ENCODE measurements around the gene PDE3A. TPM values are rescaled to one million over a fixed set of nuclear protein-coding genes. Genes with fewer than 3 reads are reported as not detected.
A peak's percentile ranks its signal among the peaks of the same experiment; 100 is the strongest.
"Not testable (repeated sequence)": the region's sequence is repeated elsewhere in the genome, so short reads cannot be mapped to it uniquely, and the experiment has no call there.

Gene PDE3A
- total RNA-seq, 4 donors from 2014 or later: 4.4 to 5.3 (median 4.9) TPM

DNA sequence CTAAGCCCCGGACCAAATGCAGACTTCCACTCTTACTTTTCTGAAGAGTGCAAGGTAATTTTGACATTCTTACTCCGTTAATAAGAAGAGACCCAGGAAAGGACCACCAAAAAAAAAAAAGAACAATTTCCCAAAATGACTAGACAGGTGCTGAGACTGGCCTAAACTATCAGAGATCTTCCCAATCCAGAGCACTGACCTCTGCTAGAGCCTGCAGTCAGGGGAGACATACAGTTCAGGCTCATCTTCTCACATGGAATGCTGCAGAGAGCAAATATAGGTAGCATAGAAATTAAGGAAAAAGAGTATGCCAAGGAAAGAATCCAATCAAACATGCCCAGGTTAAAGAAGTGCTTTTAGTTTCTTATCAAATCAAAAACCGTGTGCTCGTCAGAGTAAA, 177.9 kb downstream of the PDE3A start:
- H3K27ac ChIP-seq: no peak overlapping the region
- no peaks in the 10 kb centered on the region for H3K36me3 ChIP-seq
- no peaks in the 10 kb centered on the region for H3K27me3 ChIP-seq
- no peak overlapping the region for H3K4me3 ChIP-seq
- TF ChIP-seq POLR2A (IDR thresholded peaks at IDR 0.05): no peak
- no peak for TF ChIP-seq CTCF (IDR thresholded peaks at IDR 0.05 in 4 of 5, conservative IDR thresholded peaks at IDR 0.05 in 1 of 5)
- intact Hi-C loops (cut with DNase I; ENCODE audit: low total_unique reads) (loop anchor here (5.0 to 10.0 kb wide), 2 partner anchors 74 to 161 kb away; no protein-coding TSS in a partner anchor), in situ Hi-C loops (cut with MboI; ENCODE audit: low sequenced_read_pairs in 4 of 4) (no loop called here)
- ATAC-seq: no peak
- no peaks in the 10 kb centered on the region for H3K9me3 ChIP-seq
- DNase-seq: no peak
- H3K4me1 ChIP-seq: no peaks in the 10 kb centered on the region

DNA sequence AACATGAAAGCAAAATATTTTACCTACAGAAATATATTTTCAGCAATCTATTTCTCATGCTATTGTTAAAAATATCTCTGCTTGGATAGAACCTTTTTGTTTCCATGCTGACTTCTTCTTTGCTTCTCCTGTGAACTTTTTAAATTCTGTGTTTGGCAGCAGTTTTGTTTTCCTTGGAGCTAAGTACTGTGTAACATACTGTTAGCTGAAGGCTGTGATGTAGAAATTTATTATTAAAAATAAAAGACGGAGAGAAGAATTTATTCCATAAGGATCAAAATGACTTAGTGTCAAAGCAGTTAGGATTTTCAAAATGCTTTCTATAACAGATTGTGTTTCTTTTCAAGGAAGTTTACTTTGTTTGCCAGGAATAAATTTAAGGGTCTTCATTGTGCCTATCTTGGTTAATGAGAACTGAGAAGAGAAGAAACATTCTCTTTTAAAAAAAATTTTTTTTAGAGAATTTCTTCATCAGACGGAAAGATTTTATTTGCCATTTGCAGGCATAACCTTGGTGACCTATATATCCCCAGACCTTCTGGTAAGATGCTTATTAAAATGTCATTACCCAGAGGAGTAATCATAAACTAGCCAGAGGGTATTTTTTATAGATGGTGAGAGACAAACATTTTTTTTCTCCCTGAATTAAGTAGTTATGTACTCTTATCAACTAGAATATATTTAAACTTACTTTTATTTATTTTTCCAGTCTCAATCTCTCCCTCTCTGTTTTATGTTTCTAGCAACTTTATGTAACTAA, 179.7 kb downstream of the PDE3A start:
- ATAC-seq (no peak), DNase-seq (no peak)
- TF ChIP-seq CTCF (IDR thresholded peaks at IDR 0.05 in 4 of 5, conservative IDR thresholded peaks at IDR 0.05 in 1 of 5) (no peak), POLR2A (IDR thresholded peaks at IDR 0.05) (no peak)
- intact Hi-C loops (cut with DNase I; ENCODE audit: low total_unique reads) (loop anchor here (5.0 to 10.0 kb wide), 2 partner anchors 76 to 163 kb away; no protein-coding TSS in a partner anchor), in situ Hi-C loops (cut with MboI; ENCODE audit: low sequenced_read_pairs in 4 of 4) (no loop called here)
- no peaks in the 10 kb centered on the region for H3K4me1 ChIP-seq
- H3K36me3 ChIP-seq: no peaks in the 10 kb centered on the region
- H3K9me3 ChIP-seq: no peaks in the 10 kb centered on the region
- H3K27me3 ChIP-seq: no peaks in the 10 kb centered on the region
- H3K27ac ChIP-seq: peak overlapping the region in 1 of 4 donors; percentile 24
- H3K4me3 ChIP-seq: no peak overlapping the region

GRCh38 chr12:20548611-20549010, 180.3 kb downstream of the PDE3A start:
- intact Hi-C loops (cut with DNase I; ENCODE audit: low total_unique reads): loop anchor here (5.0 to 10.0 kb wide), 2 partner anchors 76 to 164 kb away; no protein-coding TSS in a partner anchor
- Histone ChIP-seq H3K4me3 (no peak overlapping the region), H3K36me3 (no peaks in the 10 kb centered on the region), H3K9me3 (no peaks in the 10 kb centered on the region), H3K27ac (peak overlapping the region in 1 of 4 donors; percentile 24), H3K4me1 (no peaks in the 10 kb centered on the region), H3K27me3 (no peaks in the 10 kb centered on the region)
- no peak for DNase-seq
- no peak for TF ChIP-seq CTCF (IDR thresholded peaks at IDR 0.05 in 4 of 5, conservative IDR thresholded peaks at IDR 0.05 in 1 of 5)
- no peak for TF ChIP-seq POLR2A (IDR thresholded peaks at IDR 0.05)
- in situ Hi-C loops (cut with MboI; ENCODE audit: low sequenced_read_pairs in 4 of 4): no loop called here
- ATAC-seq: no peak

DNA sequence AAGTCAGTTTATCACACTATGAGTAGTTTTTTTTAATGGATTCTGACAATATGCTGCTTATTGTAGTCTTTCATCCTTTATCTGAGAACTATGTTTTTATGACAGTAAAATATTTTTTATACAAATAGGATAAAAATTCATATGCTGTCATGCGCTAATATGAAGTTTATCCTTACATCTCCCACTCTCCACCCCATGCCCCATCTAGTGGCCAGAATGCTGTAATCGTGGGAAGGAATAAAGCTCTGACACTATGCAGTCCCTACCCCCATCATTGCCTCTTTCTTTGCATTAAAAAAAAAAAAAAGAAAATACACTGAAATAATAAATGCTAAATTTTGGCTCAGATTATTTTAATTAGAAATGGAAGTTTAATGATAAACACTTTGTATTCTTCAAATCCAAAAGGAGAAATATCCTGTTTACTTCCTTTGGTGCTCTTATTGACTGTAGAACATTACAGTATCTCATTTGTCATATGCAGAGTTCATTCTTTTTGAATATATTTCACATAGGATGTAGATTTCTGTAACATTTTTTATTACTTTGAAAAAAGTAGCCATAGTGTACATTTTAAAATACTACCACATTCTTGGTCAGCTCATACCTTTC, 180.9 kb downstream of the PDE3A start:
- no peak overlapping the region for H3K27ac ChIP-seq

DNA sequence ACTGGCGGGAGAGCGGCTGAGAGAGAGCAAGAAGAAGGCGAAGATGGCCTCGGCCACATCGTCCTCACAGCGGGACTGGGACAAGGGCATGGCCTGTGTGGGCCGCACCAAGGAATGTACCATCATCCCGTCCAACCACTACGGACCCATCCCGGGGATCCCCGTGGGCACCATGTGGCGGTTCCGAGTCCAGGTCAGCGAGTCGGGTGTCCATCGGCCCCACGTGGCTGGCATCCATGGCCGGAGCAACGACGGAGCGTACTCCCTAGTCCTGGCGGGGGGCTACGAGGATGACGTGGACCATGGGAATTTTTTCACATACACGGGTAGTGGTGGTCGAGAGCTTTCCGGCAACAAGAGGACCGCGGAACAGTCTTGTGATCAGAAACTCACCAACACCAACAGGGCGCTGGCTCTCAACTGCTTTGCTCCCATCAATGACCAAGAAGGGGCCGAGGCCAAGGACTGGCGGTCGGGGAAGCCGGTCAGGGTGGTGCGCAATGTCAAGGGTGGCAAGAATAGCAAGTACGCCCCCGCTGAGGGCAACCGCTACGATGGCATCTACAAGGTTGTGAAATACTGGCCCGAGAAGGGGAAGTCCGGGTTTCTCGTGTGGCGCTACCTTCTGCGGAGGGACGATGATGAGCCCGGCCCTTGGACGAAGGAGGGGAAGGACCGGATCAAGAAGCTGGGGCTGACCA, 183.6 kb downstream of the PDE3A start:
- H3K4me1 ChIP-seq; H3K27ac ChIP-seq; ATAC-seq; DNase-seq; H3K9me3 ChIP-seq; H3K4me3 ChIP-seq; in situ Hi-C loops (cut with MboI; ENCODE audit: low sequenced_read_pairs in 4 of 4); H3K27me3 ChIP-seq; intact Hi-C loops (cut with DNase I; ENCODE audit: low total_unique reads); H3K36me3 ChIP-seq: not testable (repeated sequence)

More for the DNA sequence above, 180.9 kb downstream of the PDE3A start:
- no peak for TF ChIP-seq POLR2A (IDR thresholded peaks at IDR 0.05)
- peak; percentile 21 to 55 (median 26) for TF ChIP-seq CTCF (IDR thresholded peaks at IDR 0.05 in 4 of 5, conservative IDR thresholded peaks at IDR 0.05 in 1 of 5)
- Histone ChIP-seq H3K36me3 (no peaks in the 10 kb centered on the region), H3K27me3 (no peaks in the 10 kb centered on the region), H3K9me3 (no peaks in the 10 kb centered on the region), H3K4me1 (no peaks in the 10 kb centered on the region), H3K4me3 (no peak overlapping the region)
- DNase-seq (no peak), ATAC-seq (peak in 1 of 2 donors; percentile 53)
- intact Hi-C loops (cut with DNase I; ENCODE audit: low total_unique reads) (loop anchor here (5.0 to 10.0 kb wide), 2 partner anchors 77 to 164 kb away; no protein-coding TSS in a partner anchor), in situ Hi-C loops (cut with MboI; ENCODE audit: low sequenced_read_pairs in 4 of 4) (no loop called here)

DNA sequence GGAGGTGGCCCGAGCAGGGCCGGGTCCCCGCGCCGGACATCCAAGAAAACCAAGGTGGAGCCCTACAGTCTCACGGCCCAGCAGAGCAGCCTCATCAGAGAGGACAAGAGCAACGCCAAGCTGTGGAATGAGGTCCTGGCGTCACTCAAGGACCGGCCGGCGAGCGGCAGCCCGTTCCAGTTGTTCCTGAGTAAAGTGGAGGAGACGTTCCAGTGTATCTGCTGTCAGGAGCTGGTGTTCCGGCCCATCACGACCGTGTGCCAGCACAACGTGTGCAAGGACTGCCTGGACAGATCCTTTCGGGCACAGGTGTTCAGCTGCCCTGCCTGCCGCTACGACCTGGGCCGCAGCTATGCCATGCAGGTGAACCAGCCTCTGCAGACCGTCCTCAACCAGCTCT, 184.2 kb downstream of the PDE3A start:
- H3K4me1 ChIP-seq; H3K36me3 ChIP-seq; ATAC-seq; H3K4me3 ChIP-seq; intact Hi-C loops (cut with DNase I; ENCODE audit: low total_unique reads); in situ Hi-C loops (cut with MboI; ENCODE audit: low sequenced_read_pairs in 4 of 4); H3K9me3 ChIP-seq; H3K27me3 ChIP-seq; H3K27ac ChIP-seq; DNase-seq: not testable (repeated sequence)

Measured in gastrocnemius medialis (tissue), 4 donors.